A549 (cell line): ENCODE results near the gene SLC24A4.

Experiments used
- CBX8 ChIP-seq: fragments of 200-600 bp; sonication (generic); IDR thresholded peaks from 2 replicates; pipeline ENCODE4 v1.6.1; 2016
- EHMT2 ChIP-seq: fragments of 200-600 bp; sonication (generic); IDR thresholded peaks from 2 replicates; pipeline ENCODE4 v1.6.1; 2016; ENCODE audit warnings: antibody characterized with exemption, low read depth, mild to moderate bottlenecking, moderate library complexity
- EP300 ChIP-seq, 2 experiments: fragments of >200 bp; sonication (Bioruptor Twin); formaldehyde crosslinking; IDR thresholded peaks; 2 replicates in 1 of 2; 3 replicates in 1 of 2; pipeline ENCODE4 v1.6.1; 2016 to 2017
- HOXB5 ChIP-seq: fragments of 250-450 bp; sonication (Bioruptor Pico); IDR thresholded peaks from 2 replicates; pipeline ENCODE4 v1.5.0; 2020; ENCODE audit warnings: mild to moderate bottlenecking, moderate library complexity
- JUN ChIP-seq, 2 experiments: fragments of >200 bp; sonication (Bioruptor Twin); formaldehyde crosslinking; IDR thresholded peaks; 2 replicates in 1 of 2; 3 replicates in 1 of 2; pipeline ENCODE4 v1.6.1; 2016 to 2017
- MYC ChIP-seq: IDR thresholded peaks from 2 replicates; pipeline ENCODE4 v1.6.1; 2012; ENCODE audit warnings: mild to moderate bottlenecking, inconsistent platforms, low read length, improper control_type of control experiment, borderline replicate concordance
- POLR2A ChIP-seq: IDR thresholded peaks from 2 replicates; pipeline ENCODE4 v1.6.1; 2012; ENCODE audit warnings: mild to moderate bottlenecking, low read length
- REST ChIP-seq: fragments of 200-600 bp; sonication (generic); IDR thresholded peaks from 2 replicates; pipeline ENCODE4 v1.6.1; 2016; ENCODE audit warnings: antibody characterized with exemption, mild to moderate bottlenecking, moderate library complexity
- SREBF2 ChIP-seq: fragments of 450-650 bp; IDR thresholded peaks from 2 replicates; pipeline ENCODE4 v1.6.1; 2014; ENCODE audit warnings: mild to moderate bottlenecking, moderate library complexity
- ZFP36 ChIP-seq: fragments of 450-650 bp; IDR thresholded peaks from 2 replicates; pipeline ENCODE4 v1.6.1; 2014; ENCODE audit warnings: borderline replicate concordance; ENCODE audit not compliant: partially characterized antibody
- TF ChIP-seq, protein P1 (sequence below): fragments of >200 bp; sonication (Bioruptor Twin); formaldehyde crosslinking; IDR thresholded peaks from 3 replicates; pipeline ENCODE4 v1.5.1; 2016

GRCh38 chr14:92292673-92293072, 30.3 kb upstream of the SLC24A4 start:
- TF ChIP-seq JUN (IDR thresholded peaks at IDR 0.05): no peak
- TF ChIP-seq, protein P1, sequence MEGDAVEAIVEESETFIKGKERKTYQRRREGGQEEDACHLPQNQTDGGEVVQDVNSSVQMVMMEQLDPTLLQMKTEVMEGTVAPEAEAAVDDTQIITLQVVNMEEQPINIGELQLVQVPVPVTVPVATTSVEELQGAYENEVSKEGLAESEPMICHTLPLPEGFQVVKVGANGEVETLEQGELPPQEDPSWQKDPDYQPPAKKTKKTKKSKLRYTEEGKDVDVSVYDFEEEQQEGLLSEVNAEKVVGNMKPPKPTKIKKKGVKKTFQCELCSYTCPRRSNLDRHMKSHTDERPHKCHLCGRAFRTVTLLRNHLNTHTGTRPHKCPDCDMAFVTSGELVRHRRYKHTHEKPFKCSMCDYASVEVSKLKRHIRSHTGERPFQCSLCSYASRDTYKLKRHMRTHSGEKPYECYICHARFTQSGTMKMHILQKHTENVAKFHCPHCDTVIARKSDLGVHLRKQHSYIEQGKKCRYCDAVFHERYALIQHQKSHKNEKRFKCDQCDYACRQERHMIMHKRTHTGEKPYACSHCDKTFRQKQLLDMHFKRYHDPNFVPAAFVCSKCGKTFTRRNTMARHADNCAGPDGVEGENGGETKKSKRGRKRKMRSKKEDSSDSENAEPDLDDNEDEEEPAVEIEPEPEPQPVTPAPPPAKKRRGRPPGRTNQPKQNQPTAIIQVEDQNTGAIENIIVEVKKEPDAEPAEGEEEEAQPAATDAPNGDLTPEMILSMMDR: no peak
- TF ChIP-seq REST: no peak
- no peak for TF ChIP-seq EHMT2
- TF ChIP-seq HOXB5 (CRISPR knock-in tag): no peak
- TF ChIP-seq POLR2A: no peak
- TF ChIP-seq EP300 (IDR thresholded peaks at IDR 0.05): no peak
- TF ChIP-seq CBX8: no peak
- no peak for TF ChIP-seq ZFP36
- TF ChIP-seq SREBF2: no peak
- no peak for TF ChIP-seq MYC
